Dedifferentiated amniotic fluid mesenchymal stem cell (primary cell): ENCODE measurements around the gene FAM222B.
"Not testable (repeated sequence)": the region's sequence is repeated elsewhere in the genome, so short reads cannot be mapped to it uniquely, and the experiment has no call there.

Experiments
- DNase-seq: peaks from one replicate; pipeline ENCODE4 v3.0.0-alpha.2; 2016; ENCODE audit errors: extremely low spot score

Gene FAM222B

DNA sequence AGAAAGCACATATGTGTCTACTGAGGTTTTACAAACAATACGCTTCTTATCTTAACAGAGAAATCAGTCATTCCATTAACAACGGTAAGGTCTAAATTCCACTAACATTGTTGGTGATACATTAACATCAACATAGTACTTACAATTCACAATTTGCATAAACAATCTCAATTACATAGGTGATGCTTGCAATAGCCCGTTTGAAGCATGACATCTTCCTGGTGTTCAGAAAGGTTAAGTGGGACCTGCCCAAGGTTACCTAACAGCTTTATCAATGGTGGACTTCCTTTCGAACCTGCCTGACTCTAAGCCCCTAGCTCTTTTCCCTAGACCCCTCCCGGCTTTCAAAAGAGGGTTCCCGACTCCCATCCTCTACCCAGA lies 699 bp downstream of the FAM222B start:
- no peak for DNase-seq

GRCh38 chr17:28839221-28839620 lies 3.4 kb downstream of the FAM222B start:
- no peak for DNase-seq

DNA sequence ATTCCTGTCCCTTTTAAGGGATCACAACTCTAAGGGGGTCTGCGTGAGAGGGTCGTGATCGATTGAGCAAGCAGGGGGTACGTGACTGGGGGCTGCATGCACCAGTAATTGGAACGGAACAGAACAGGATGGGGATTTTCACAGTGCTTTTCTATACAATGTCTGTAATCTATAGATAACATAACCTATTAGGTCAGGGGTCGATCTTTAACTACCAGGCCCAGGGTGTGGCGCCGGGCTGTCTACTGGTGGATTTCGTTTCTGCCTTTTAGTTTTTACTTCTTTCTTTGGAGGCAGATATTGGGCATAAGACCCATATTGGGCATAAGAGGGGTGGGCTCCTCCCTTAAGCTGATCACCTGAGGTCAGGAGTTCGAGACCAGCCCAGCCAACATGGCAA lies 6.0 kb downstream of the FAM222B start:
- not testable (repeated sequence) for DNase-seq

DNA sequence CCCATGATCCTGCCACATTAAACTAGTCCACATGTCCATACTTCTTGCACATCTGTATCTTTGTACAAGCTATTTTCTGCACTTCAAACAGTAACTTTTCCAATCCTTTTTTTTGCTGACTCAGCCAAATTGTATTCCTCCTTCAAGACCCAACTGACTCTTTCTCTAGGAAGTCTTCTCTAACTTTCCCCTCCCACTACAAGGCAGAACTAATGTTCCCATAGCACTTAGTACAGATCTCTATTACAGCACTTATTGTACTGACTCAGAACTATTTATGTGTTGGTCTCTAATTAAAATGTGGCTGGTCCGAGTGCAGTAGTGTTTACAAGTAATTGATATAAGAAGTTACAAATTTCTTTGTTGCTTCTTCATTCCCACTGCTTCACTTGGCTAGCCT lies 8.2 kb downstream of the FAM222B start:
- DNase-seq: no peak

DNA sequence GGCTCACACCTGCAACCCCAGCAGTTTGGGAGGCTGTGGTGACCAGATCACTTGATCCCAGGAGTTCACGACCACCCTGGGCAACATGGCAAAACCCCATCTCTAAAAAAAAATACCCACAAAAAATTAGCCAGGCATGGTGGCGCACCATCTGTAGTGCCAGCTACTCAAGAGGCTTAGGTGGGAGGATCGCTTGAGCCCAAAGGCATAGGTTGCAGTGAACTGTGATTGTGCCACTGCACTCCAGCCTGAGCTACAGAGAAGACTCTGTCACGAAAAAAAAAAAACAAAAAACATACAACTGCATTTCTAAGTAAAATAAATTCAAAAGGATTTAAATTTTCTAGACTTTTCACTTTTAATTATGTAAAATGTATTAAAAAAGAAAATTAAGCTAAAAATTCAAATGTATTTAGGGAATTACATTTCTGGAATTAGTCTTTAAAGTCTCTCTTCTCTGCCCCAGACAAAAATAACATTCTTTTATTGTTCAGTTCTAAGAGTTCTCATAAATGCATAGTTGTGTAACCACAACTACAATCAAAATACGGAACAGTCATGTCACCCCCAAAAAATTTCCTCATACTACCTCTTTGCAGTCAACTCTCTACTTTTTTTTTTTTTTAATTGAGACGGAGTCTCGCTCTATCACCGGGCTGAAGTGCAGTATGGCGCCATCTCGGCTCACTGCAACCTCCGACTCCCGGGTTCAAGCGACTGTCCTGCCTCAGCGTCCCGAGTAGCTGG lies 14.1 kb downstream of the FAM222B start:
- DNase-seq: no peak

DNA sequence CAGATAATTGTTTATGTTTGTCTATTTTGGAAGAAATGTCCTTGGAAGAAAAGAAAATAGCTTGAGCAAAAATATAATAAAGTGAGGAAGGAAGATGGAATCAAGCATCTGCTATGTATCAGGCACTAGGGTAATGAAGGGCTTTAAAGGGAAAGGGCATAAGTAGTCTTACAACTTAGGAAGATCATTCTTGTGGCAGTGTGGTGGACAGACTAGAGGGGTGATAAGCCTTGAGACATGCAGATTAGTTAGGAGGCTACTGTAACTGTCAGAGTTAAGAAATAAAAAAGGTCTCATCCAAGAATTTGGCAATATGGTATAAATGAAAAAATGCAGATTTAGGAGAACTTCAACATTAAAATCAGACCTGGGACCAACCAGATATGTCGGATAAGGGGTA lies 14.9 kb downstream of the FAM222B start:
- DNase-seq: no peak

DNA sequence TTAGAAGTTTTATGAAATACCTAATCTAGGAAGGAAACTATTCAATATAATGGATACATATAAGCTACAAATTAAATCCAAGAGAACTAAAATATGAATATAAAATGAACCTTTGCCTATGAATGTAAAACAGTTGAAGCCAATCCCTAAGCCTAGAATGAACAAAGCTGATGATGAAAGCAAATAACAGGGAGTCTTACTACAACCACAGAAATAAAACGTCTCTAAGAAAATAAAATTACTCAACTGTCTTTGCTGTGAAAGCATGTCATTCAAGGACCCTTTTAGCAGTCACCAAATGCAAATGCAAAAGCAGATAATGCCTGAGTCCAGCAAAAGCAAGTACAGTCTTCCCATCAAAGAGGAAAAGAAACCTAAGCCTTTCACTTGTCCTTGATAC lies 23.0 kb downstream of the FAM222B start:
- no peak for DNase-seq

DNA sequence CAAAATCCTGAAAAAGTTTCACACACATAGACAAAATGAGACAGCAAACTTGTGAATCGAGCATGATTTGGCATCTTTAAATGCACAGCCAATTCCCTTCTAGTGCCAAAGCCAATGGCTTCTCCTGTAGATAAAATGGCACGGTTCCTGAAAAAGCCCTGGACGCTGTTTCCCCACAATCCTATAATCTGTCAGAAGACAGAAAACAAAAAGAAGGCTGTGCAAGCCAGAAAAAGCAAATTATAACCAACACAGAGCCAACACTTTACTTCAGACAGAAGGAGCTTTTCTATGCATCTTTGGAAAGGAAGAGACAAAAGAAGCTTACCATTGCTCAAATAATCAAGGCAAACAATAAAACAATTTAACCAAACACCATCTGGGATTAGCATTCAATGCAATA lies 23.8 kb downstream of the FAM222B start:
- no peak for DNase-seq

DNA sequence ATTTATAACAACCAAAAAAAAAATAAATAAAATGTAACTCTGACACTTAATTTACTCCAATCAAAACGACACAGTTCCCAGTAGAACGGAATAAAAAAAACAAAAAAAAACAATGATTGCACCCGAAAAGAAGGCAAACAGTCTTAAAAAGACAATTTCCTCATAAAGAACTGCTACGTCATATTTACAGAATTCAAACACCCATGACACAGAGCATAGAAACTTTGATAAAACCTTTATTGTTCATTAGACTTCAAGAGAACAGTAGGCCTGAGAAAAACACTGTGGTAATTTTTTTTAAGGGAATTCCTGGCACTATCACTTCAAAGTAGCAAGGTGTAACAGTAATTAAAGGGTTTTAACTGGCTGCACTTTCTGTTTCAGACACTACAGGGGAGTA lies 26.1 kb downstream of the FAM222B start:
- DNase-seq: no peak

GRCh38 chr17:28812748-28813377 lies 29.7 kb downstream of the FAM222B start:
- DNase-seq: no peak

GRCh38 chr17:28812091-28812747 lies 30.4 kb downstream of the FAM222B start:
- DNase-seq: peak; percentile 97

DNA sequence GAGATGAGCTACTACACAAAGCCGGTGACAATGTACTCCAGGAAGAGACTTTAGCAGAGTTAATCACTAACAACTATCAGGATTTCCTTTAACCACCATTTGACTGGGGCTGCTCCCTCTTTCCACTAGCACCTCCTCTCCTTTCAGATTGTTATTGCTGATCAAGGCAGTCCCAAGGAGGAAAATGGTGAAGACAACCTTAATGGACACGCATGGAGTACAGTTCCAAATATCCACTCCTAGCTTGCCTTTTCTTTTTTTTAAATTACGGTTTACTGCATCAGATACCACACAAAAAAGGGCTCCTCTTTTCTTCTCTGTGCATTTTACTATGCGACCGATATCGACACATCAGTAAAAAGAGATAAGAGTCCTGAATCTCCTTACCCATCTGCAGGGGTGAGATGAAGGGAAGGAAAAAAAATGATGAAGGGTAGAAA lies 30.9 kb downstream of the FAM222B start:
- no peak for DNase-seq

DNA sequence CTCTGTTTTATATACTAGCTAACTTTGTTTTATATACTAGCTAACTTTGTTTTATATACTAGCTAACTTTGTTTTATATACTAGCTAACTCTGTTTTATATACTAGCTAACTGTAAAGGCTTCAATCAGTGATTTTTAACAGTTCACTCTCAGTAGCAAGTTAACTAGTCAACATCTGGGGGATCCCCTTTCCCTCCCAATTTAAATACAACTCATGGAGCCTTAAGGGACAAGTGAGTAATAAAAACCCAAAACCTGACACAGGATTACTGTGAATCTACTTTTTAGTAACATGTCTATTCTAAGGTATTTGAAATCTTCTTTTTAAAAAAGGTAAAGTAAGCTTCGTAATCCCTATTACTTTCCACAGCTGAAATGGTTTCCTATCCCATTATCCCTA lies 32.2 kb downstream of the FAM222B start:
- no peak for DNase-seq

GRCh38 chr17:28807925-28808634 lies 34.5 kb downstream of the FAM222B start:
- DNase-seq: peak; percentile 64

GRCh38 chr17:28796062-28796461 lies 46.5 kb downstream of the FAM222B start:
- no peak for DNase-seq

GRCh38 chr17:28794846-28795441 lies 47.6 kb downstream of the FAM222B start:
- DNase-seq: not testable (repeated sequence)

GRCh38 chr17:28792877-28793661 lies 49.5 kb downstream of the FAM222B start:
- DNase-seq: no peak

DNA sequence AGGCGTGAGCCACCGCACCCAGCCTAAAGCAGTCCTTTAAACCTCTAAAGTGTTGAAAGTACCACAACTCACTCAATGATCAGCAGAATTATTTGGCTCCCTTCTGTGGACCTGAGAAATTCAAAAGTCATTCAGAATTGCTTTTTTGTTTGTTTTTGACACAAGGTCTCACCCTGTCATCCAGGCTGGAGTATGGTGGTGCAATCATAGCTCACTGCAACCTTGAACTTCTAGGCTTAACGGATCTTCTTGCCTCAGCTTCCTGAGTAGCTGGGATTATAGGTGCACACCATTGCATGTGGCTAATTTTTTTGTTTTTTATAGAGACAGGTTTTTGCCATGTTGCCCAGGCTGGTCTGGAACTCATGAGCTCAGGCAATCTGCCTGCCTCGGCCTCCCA lies 54.5 kb downstream of the FAM222B start:
- no peak for DNase-seq

DNA sequence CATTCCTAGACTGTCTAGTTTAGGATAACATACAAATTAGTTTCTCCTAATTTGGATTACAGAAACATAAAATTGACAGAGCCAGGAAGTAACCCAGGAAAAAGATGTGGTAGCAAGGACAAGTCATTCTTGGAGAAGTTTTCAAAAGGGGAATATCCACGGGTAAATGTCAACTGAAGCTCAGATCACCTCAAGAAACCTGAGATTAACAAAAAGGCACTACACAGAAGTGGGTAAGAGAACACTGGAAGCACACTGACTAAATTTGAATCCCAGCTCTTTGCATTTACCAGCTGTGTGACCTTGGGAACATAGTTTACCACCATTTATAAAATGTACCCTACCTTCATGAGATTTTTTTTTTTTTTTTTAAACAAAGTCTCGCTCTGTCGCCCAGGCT lies 59.4 kb downstream of the FAM222B start:
- no peak for DNase-seq

DNA sequence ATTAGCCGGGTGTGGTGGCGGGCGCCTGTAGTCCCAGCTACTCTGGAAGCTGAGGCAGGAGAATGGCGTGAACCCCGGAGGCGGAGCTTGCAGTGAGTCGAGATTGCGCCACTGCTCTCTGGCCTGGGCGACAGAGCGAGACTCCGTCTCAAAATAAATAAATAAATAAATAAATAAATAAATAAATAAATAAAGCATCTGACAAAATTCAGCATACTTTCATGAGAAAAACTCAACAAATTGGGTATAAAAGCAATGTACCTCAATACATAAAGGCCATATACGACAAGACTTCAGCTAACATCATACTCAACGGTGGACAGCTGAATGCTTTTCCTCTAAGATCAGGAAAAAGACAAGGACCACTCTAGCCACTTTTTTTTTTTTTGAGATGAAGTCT lies 63.0 kb downstream of the FAM222B start:
- DNase-seq: not testable (repeated sequence)

DNA sequence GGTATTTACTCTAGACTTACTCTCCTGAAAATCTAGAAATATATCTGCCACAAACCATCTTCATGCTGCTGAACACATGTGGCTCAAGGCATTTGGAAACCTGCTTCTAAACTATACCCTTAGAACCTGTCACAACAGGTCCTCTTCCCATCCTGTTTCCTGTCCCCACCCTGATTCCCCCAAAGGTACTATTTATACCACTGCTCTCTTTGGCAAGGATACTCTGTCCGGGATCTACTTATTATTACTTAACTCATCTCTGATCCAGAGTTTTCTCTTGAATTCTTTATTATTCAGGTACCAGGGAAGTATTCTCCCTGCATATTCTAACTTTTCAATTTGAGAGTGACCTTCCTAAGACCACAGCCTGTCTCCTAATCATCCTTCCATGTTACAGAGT lies 65.4 kb downstream of the FAM222B start:
- no peak for DNase-seq
